Tibial artery (tissue), 4 donors: Measurements from ENCODE around the gene CEP19.

Experiments used
- DNase-seq, 2 donors: peaks; one replicate each; pipeline ENCODE4 v3.0.0-alpha.2; 2019
- H3K27ac ChIP-seq, 2 donors: fragments of 200-600 bp; sonication (generic) in 1 of 2; 1 replicate in 1 of 2; 2 replicates in 1 of 2; pipeline ENCODE4 v1.5.1; 2018 to 2019; ENCODE audit warnings: mild to moderate bottlenecking in 1 of 2
- H3K27me3 ChIP-seq, 2 donors: fragments of 200-600 bp; sonication (generic) in 1 of 2; one replicate each; pipeline versions ENCODE4 v1.5.1 to v1.6.0; 2016 to 2019
- H3K36me3 ChIP-seq, 3 donors: fragments of 200-600 bp; sonication (generic) in 2 of 3; one replicate each; pipeline ENCODE4 v1.5.1; 2016 to 2019; ENCODE audit warnings: mild to moderate bottlenecking in 2 of 3
- H3K4me1 ChIP-seq, 4 donors: fragments of 200-600 bp; sonication (generic) in 2 of 4; 1 replicate in 3 of 4; 2 replicates in 1 of 4; pipeline ENCODE4 v1.5.1; 2016 to 2019
- H3K4me3 ChIP-seq, 2 donors: fragments of 200-600 bp; sonication (generic) in 1 of 2; 1 replicate in 1 of 2; 2 replicates in 1 of 2; pipeline ENCODE4 v1.5.1; 2018 to 2019; ENCODE audit warnings: mild to moderate bottlenecking in 2 of 2
- H3K9me3 ChIP-seq, 3 donors: fragments of 200-600 bp; sonication (generic) in 1 of 3; one replicate each; pipeline ENCODE4 v1.5.1; 2016 to 2019
- CTCF ChIP-seq, 2 experiments: fragments of 200-600 bp in 1 of 2; fragments of 450-650 bp in 1 of 2; IDR thresholded peaks; one replicate each; pipeline ENCODE4 v1.5.1; 2017 to 2019; ENCODE audit warnings: antibody characterized with exemption in 2 of 2, mild to moderate bottlenecking in 1 of 2, moderate library complexity in 1 of 2
- intact Hi-C: fragments of 100-400 bp; cut with DNase I; formaldehyde crosslinking; loops from one replicate; pipeline ENCODE4 v1.15.0; 2023; ENCODE audit warnings: low total_unique reads

Gene CEP19

GRCh38 chr3:196694202-196694638 is 17.8 kb downstream of the CEP19 start:
- no peak overlapping the region for H3K4me3 ChIP-seq
- intact Hi-C loops, result no loop called here
- no peak overlapping the region for H3K27ac ChIP-seq
- peaks cover 0 to 15% of the 10 kb centered on the region in 2 donors for H3K27me3 ChIP-seq
- H3K4me1 ChIP-seq, result no peaks in the 10 kb centered on the region
- no peak for DNase-seq
- no peak for TF ChIP-seq CTCF (IDR thresholded peaks at IDR 0.05)
- no peaks in the 10 kb centered on the region for H3K36me3 ChIP-seq
- no peaks in the 10 kb centered on the region for H3K9me3 ChIP-seq

- Histone ChIP-seq H3K4me1 (no peaks in the 10 kb centered on the region), H3K4me3 (no peak overlapping the region), H3K27ac (no peak overlapping the region), H3K36me3 (no peaks in the 10 kb centered on the region), H3K9me3 (no peaks in the 10 kb centered on the region), H3K27me3 (peaks cover 0 to 15% of the 10 kb centered on the region in 2 donors)
- intact Hi-C loops, result no loop called here
- TF ChIP-seq CTCF (IDR thresholded peaks at IDR 0.05), result no peak
- no peak for DNase-seq
Measured at GRCh38 chr3:196691386-196691785, 20.7 kb downstream of the CEP19 start.

DNA sequence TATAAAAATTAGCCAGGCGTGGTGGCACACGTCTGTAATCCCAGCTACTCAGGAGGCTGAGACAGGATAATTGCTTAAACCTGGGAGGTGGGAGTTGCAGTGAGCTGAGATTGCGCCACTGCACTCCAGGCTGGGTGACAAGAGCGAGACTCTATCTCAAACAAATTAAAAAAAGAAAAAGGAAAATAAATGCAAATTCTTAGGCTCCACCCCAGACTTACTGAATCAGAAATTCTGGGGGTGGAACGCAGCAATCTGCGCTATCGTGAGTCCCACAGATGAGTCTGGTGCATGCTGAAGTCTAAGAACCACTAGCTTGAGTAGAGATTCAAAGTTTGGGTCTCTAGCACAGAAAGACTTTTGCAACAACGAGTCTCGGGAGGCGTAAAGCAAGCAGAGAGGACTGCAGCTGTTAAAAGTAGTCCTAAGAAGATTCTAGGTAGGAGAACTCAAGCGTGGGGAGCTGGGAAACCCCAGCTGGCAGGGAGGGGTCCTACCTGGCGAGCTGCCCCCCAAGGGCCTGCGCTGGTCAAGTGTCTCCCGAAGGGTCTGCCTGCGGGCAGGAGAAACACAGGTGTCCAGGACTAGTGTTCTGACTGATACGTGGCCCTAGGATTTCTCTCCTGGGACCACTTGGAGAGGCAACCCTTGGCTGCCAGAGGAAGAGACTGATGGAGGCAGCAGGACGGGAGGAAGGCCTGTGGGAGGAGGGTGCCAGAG is 21.9 kb downstream of the CEP19 start:
- no peak for DNase-seq
- peaks cover 0 to 15% of the 10 kb centered on the region in 2 donors for H3K27me3 ChIP-seq
- H3K4me3 ChIP-seq, result no peak overlapping the region
- no peak for TF ChIP-seq CTCF (IDR thresholded peaks at IDR 0.05)
- H3K4me1 ChIP-seq, result peaks cover 0 to under 1% (median 0%) of the 10 kb centered on the region in 4 donors
- H3K9me3 ChIP-seq, result no peaks in the 10 kb centered on the region
- no peaks in the 10 kb centered on the region for H3K36me3 ChIP-seq
- no peak overlapping the region for H3K27ac ChIP-seq
- intact Hi-C loops, result no loop called here

DNA sequence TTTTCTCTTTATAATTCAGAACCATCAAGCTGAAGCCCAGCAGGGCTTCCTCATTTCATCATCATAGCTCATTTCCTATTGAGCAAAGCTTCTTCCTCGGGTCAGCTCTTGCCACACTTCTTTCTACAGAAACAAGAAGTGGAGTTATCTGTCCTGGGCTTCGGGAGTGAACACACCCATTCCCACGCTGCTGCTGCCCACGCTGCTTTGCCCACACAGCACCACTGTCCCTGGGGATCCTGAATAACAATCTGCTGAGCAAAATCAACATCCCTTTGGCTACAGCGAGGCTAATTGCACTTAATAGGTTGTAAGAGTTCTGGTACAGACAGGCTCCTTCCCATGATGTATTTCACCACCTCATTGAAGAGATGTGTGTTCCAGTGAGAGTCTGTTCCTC is 23.7 kb downstream of the CEP19 start:
- Histone ChIP-seq H3K27ac (no peak overlapping the region), H3K9me3 (no peaks in the 10 kb centered on the region), H3K4me1 (peaks cover 0 to 9% (median 0%) of the 10 kb centered on the region in 4 donors), H3K36me3 (no peaks in the 10 kb centered on the region), H3K4me3 (no peak overlapping the region), H3K27me3 (peaks cover 0 to 10% of the 10 kb centered on the region in 2 donors)
- DNase-seq, result peak in 1 of 2 donors; percentile 72
- TF ChIP-seq CTCF (IDR thresholded peaks at IDR 0.05), result no peak
- intact Hi-C loops, result no loop called here

DNA sequence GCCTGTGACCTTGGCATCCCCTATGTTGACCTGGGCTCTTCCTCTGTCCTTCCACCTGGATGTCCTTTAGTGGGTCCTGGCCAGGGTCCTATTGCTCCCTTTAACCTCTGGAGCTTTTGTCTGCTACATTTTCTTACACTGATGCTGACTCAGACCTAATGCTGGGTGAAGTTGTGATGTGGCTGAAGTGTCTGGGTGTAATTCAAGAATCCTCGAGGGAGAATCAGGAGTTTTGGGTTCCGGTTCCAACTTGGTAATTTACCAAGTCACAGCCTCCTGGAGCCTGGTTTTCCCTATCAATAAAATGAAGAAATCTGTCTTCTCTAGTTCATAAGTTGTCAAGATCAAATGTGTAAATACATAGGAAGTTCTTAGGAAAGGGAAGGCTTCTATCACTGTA is 25.6 kb downstream of the CEP19 start:
- Histone ChIP-seq H3K27me3 (peaks cover 0 to 7% of the 10 kb centered on the region in 2 donors), H3K27ac (no peak overlapping the region), H3K4me1 (peaks cover 0 to 9% (median 0%) of the 10 kb centered on the region in 4 donors), H3K9me3 (no peaks in the 10 kb centered on the region), H3K4me3 (no peak overlapping the region), H3K36me3 (no peaks in the 10 kb centered on the region)
- no peak for DNase-seq
- intact Hi-C loops, result no loop called here
- TF ChIP-seq CTCF (IDR thresholded peaks at IDR 0.05), result no peak
